ENCODE measurements around the gene SEMG2.

Gene SEMG2

DNA sequence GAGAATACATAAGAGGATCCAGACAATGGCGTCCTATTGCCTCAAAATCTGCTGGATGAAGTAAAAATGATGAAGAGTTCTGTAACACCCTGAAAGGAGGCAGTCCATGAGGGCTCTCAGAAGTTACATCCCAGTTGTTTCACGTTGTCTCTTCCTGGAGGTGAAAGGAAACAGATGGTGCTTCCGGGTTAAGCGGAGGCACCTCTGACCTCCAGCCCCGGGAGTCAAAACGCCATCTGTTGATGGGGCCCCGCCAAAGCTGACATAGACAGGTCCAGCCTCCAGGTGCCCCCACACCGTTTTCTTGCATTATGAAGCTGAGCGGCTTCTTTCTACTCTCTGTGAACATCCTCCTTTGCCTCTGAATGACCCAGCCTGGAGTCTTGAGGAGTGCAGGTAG is 9.5 kb downstream of the SEMG2 start:
- no peak for FAIRE-seq

DNA sequence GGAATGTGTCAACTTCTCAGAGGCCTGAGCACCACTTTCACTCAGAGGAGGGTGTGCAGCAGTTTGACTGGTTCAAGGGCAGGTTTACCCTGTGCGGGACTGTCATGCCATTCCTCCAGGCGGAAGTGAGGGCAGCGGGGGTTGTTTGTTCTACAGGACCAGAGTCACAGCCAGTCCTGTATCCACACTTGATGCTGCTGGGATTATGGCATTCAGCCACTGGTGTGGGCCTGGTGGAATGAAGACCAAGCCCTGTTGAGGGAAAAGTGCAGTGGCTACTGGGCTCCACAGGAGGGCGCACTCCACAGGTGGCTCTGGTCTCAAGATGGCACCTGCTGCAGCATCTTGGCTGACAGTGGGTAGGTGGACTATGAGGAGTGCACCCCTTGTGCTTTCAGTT is 14.8 kb downstream of the SEMG2 start:
- FAIRE-seq = no peak

DNA sequence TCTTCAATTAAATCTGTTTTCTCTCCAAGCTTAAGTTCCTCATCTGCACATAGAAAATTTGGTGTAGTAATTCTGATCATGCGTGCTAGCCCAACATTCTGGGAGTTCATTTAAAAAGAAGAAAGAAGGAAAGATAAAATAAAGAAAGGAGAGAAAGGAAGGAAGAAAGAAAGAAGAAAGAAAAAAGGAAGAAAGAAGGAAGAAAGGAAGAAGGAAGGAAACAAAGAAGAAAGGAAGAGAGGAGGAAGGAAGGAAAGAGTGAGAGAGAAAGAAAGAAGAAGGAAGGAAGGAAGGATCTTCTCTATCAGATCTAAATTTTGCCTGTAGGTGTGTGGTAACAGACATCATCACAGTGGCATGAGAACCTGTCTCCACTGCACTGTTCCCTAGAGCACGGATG is 17.0 kb downstream of the SEMG2 start:
- FAIRE-seq = no peak

DNA sequence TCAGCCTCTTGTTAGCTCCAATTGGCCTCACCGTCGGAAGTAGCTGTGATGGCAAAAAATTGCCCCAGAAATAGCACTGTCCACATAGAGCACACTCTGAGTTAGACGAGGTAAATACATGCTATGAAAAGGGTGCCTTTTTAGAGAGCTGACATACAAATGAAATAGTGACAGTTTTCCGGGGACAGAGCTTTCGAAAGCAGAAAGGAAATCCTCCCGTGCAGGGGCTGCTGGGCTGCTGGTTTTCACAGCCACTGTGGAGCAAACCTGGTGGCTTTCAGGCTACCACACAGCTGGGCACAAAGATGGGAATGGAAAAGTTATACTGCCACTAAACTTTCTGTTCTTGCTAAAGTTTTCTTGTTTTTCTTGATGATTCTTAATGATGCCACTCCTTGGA is 24.9 kb downstream of the SEMG2 start:
- no peak for FAIRE-seq

DNA sequence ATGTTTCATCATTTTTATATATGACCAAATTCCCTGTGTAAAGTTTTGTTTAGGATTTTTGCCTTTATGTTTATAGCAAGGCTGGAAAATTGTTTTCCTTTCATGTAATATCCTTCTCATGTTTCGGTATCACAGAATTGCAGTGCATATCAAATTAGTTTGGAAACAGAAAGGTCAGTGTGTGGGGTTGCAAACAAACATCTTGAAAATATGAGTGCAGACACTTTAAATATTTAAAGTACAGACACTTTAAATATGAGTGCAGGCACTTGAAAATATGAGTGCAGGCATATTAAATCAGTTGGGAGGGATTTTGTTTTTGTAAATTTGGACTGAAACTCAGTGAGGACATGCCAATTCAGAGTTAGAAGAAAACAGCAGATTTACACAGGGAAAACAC is 26.7 kb downstream of the SEMG2 start:
- no peak for FAIRE-seq

DNA sequence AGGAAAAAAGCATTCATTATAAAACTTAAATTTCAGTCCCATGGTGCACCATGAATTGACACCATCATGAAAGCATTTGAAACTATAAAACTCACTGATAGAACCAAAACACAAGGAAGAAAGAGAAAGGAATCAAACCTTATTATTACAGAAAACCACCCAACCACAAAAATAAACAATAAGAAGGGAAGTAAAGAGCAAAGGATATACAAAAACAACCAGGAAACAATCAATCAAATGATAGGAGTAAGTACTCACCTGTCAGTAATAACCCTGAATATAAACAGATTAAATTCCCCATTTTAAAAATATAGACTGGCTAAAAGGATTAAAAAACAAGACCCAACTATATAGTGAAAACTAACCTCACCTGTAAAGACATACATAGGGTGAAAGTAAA is 27.4 kb downstream of the SEMG2 start:
- FAIRE-seq = no peak

DNA sequence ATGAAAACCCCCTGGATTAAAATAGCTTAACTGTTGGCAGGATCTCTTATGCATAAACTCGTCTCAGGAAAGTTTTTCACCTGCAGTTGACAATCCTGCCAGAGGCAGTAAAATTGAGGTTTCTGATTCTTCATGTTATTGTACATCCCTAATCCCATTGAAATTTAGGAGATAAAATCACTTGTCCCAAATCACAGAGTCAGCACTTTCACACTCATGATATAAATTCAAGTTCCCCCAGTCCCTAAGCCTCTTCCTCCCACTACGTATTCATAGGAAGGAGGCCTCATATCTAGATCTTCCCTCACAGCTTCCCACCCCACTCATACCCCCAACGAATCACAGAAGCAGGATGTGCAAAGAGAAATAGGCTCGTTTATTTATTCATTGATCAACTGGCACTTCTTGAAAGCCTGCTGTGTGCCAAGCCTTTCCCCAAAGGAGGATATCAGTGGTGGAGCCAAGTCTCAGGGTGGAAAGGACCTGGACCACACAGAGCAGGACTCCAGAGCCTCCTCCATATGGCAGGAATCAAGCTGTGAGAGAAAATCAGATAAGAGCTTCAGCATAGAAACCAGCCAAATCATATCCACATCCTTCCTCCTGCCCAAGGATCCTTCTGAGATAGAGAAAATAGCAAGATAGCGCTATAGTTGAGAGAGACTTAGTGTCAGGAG is 30.8 kb downstream of the SEMG2 start:
- no peak for FAIRE-seq

DNA sequence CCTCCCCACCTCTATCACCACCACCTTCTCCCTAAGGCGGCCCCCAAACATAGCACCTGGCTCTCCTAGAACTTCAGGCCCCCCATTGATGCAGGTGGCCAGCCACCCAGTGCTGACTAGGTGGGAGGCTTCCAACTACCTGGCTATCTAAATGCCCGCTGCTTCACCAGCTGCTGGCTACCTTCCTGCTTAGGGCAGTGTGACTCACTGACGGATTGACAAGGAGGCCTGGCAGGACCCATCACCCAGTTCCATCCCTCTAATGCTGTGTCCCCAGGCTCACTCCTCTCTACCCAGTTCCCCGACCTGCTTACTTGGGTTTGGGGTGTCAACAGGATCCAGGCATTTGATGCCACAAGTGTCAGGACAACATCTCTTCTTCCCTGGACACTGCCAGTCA is 32.1 kb downstream of the SEMG2 start:
- no peak for FAIRE-seq

DNA sequence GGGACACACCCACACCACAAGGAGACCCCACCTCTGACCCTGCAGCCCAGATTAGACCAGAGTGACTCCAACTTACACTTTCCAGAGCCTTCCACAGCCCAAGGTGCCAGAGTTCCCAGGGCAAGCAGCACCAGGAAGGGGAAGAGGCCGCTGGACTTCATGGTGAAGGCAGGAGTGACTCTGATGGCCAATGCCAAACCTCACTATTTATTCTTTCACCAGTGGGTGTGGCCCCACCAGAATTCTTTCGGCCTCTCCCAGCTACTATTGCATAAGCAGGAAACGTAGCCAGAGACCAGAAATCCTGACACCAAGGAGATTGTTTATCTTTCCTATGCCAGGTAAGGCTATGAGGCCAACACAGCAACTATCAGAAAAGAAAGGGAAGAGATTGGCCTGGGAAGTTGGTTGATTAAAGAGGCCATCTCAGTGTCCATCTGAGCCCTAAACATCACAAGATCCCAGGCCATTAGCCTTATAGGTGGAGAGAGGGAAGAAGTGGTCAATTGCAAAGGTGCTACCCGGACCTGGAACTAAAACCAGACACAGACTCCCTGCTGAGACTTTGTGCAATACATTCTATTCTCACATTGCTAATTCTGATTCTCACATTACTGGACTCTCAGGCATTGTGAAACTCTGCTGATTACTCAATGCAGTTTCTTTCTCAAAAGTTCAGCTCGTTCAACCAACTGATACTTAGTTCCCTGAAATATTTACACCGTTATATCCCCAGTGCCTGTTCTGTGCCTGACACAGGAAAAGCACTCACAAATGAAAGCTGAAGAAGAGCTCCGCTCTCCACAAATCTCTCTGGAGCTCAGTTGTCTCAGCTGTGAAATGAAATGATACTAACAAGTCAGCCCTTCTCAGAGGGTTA is 33.5 kb downstream of the SEMG2 start, which contains the start of gene SLPI:
TSS of gene SLPI (minus strand) at position 182 of the 880 bp plus-strand sequence. CDS start at position 161, 21 bp downstream.
- no peak for FAIRE-seq

DNA sequence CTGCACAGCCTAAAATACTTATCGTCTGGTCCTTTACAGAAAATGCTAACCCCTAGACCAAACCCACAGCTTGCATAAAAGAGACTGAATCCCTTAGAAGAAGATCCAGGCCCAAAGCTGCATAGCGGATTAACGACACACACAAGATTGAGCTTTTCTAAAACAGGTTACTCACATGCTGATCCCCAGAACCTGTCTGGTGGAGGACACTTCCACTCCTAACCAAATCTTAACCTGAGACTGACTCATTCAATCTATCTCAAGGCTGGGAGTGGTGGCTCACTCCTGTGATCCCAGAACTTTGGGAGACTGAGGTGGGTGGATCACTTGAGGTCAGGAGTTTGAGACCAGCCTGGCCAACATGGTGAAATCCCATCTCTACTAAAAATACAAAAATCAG is 36.0 kb downstream of the SEMG2 start:
- no peak for FAIRE-seq

DNA sequence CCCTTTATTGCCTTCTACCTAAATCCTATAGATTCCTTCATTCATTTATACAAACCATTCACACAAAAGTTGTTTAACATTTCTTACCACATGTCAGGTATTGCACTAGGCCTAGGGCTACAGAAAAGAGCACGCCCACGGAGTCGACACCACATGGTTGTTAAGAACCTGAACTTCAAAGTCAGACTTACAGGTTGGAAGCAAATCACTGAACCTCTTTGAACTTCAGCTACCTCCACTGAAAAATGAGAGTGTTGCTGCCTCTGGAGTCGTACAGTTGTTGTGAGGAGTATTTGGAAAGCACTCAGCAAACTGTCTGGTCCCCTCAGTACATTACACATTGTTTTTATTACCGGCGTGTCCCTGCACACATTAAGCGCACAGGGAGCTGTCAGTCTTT is 36.5 kb downstream of the SEMG2 start:
- no peak for FAIRE-seq

DNA sequence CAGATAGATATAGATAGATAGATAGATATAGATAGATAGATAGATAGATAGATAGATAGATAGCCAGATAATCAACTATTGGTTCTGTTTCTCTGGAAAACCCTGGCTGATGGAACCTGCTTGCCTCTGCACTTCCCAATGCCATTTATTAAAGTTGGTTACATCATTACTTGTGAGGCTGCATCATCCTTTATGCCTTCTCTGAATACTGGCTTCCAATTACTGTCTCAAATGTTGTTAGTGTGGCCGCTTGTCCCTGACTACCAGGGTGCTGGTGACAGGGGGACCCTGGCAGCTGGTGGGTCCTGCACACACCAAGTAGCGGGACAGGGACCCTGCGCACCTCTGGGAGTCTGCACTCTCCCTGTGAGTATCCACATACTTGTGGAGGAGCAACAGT is 37.1 kb downstream of the SEMG2 start:
- no peak for FAIRE-seq

DNA sequence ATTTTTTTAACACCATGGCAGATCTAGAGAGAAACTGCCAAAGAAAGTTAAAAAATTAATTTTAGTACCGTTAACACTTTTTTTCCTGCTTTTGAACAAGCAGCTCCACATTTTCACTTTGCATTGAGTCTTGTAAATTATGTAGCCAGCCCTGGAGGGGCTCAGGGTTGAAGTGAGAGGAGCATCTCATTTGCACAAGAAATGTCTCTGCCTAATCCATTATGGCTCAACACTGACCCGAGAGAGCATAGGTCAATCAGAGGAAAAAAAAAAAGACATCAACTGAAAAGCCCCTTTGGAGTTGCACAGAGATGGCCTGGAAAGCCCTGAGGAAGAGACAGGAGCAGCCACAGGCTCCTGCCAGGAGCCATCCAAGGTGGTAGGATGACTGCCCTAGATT is 37.5 kb downstream of the SEMG2 start:
- no peak for FAIRE-seq

DNA sequence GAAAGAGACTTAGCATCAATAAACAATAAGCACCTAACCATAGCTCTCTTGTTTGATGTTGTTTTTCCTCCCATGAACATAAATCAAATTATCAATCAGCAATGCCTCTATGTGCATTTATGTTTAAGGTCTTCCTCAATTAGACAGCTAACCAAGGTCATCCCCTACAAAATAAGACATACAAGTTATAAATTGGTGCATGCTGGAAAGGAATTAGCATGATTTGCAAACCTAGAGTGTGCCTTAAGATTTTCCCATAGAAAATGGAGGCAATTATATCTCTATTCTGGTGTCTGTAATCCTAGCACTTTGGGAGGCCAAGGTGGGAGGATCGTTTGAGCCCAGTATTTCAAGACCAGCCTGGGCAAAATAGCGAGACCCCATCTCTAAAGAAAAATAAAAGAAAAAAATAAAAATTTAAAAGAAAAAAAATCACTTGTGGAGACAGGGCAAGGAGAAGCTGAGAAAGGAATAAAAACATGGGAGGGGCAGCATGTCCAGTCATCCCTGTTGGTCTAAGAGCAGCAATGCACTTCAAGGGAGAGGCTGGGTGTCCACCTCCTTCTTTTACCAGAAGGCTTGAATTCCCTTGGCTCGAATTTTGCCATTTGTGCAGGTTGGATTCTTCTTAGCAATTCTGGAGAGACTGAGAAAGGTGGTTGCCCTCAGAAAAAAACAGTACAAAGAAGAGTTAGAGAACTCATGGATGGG is 42.5 kb downstream of the SEMG2 start:
- no peak for FAIRE-seq

DNA sequence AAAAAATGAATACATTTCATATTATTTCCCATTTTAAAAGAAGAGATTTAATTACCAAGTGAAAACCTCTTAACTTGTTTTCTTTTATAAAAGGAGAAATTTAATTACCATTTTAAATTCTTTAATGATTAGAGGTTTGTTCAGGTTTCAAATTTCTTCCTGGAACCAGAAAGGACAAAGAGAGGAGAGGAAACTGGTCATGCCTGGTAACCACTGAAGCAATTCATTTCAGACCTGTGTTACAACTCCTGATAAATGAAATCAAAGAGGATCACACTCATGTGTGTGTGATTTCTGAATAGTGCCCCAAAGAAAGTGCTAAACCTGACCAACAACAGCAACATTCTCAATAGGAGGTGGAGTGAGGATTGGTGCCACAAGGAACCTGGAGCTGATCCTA is 45.8 kb downstream of the SEMG2 start:
- FAIRE-seq = peak; percentile 81

DNA sequence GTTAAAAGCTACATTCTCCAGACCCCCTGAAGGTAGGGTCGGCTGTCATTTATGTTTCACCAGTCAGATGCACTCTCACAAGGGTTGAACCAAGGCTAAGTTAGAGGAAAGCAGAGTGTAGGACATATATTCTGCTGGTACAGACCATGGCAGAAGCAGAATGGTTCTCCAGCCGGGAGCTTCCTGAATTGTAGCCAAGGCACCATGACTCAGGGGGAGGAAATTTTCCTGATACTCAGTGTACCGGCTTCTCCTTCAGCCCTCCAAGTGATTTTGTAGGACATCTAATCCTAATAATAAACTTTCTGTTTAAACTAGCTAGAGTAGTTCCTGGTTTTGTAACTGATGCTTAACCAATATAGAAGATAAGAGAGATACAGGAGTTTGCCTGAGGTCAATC is 47.4 kb downstream of the SEMG2 start:
- no peak for FAIRE-seq

DNA sequence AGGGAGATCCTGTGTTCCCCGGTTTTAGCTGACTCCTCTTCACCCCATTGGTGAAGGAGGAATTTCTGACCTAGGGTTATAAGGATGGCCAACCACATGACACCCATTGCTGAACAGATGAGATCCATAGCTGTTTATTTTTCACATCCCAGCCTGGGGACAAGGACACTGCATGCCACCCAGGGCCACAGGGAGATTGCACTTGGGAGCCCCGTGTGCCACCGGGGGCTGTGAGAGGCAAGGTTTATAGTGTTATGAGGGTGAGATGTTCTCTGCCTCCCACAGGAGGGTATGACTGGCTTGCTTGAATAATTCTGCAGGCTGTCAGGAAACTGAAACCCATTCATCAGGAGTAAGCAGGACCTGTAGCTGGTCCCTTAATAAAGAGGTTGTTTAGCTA is 47.9 kb downstream of the SEMG2 start:
- FAIRE-seq = no peak

DNA sequence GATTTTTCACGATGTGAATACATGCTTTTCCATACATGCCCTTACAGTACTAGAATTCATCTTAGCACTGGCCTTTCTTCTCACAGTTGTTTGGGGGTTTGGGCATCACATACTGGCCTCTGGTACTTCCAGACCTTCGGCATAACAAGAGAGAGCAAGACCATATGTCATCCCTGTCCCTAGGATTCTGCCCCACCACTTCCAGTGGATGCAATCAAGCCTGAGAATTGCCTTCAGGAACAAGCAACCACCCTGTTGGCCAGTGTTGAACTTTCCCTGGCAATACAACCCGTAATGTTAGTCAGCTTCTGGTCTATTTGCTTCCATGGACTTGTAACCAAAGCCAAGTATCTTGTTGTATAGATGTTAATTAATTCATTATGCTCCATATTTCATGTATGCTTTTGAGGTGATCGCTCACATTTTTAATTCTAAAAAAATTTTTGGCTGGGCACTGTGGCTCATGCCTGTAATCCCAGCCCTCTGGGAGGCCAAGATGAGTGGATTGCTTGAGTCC is 48.6 kb downstream of the SEMG2 start:
- no peak for FAIRE-seq
